IPS-20b (cell line): ENCODE data around the gene TMEM248.

Experiments
- H3K27ac ChIP-seq: one replicate; pipeline ENCODE4 v1.5.1; 2013; ENCODE audit warnings: low read length
- H3K27me3 ChIP-seq: 2 replicates; pipeline ENCODE4 v1.6.1; 2013; ENCODE audit warnings: mild to moderate bottlenecking, low read length, inconsistent platforms; ENCODE audit not compliant: insufficient read depth
- H3K36me3 ChIP-seq: 2 replicates; pipeline ENCODE4 v1.6.1; 2013; ENCODE audit warnings: low read depth, mild to moderate bottlenecking, inconsistent platforms, low read length, moderate library complexity; ENCODE audit not compliant: insufficient read depth
- H3K4me1 ChIP-seq: 2 replicates; pipeline ENCODE4 v1.6.1; 2013; ENCODE audit warnings: mild to moderate bottlenecking, control low read depth, inconsistent platforms, low read length, moderate library complexity; ENCODE audit not compliant: insufficient read depth
- H3K4me3 ChIP-seq: 2 replicates; pipeline ENCODE4 v1.5.1; 2013; ENCODE audit warnings: mild to moderate bottlenecking, low read length, inconsistent platforms
- H3K9ac ChIP-seq: 2 replicates; pipeline ENCODE4 v1.6.1; 2013; ENCODE audit warnings: low read depth, mild to moderate bottlenecking, inconsistent platforms, low read length, moderate library complexity
- H3K9me3 ChIP-seq: 2 replicates; pipeline ENCODE4 v1.6.1; 2013; ENCODE audit warnings: mild to moderate bottlenecking, low read depth, low read length, inconsistent platforms; ENCODE audit not compliant: insufficient read depth

TMEM248 gene

GRCh38 chr7:66929165-66929564 lies 8.1 kb downstream of the TMEM248 start:
- H3K9ac ChIP-seq = no peak overlapping the region
- H3K27me3 ChIP-seq = no peaks in the 10 kb centered on the region
- H3K4me1 ChIP-seq = no peaks in the 10 kb centered on the region
- no peak overlapping the region for H3K27ac ChIP-seq
- no peaks in the 10 kb centered on the region; the same call in 1 of the 2 replicates for H3K36me3 ChIP-seq
- no peaks in the 10 kb centered on the region for H3K9me3 ChIP-seq
- no peak overlapping the region for H3K4me3 ChIP-seq

- no peaks in the 10 kb centered on the region for H3K9me3 ChIP-seq
- no peak overlapping the region for H3K9ac ChIP-seq
- H3K4me3 ChIP-seq = peak overlapping the region; percentile 5; the same call in 1 of the 2 replicates
- no peak overlapping the region for H3K27ac ChIP-seq
- H3K4me1 ChIP-seq = no peaks in the 10 kb centered on the region
- H3K27me3 ChIP-seq = no peaks in the 10 kb centered on the region
- H3K36me3 ChIP-seq = no peaks in the 10 kb centered on the region; the same call in 1 of the 2 replicates
These were observed 8.9 kb downstream of the TMEM248 start for GRCh38 chr7:66929935-66930334.

GRCh38 chr7:66930341-66930740 lies 9.3 kb downstream of the TMEM248 start:
- no peaks in the 10 kb centered on the region; the same call in 1 of the 2 replicates for H3K36me3 ChIP-seq
- no peaks in the 10 kb centered on the region for H3K4me1 ChIP-seq
- no peaks in the 10 kb centered on the region for H3K27me3 ChIP-seq
- no peak overlapping the region for H3K27ac ChIP-seq
- H3K4me3 ChIP-seq = peak overlapping the region; percentile 42; the same call in 1 of the 2 replicates
- H3K9me3 ChIP-seq = no peaks in the 10 kb centered on the region
- no peak overlapping the region for H3K9ac ChIP-seq

GRCh38 chr7:66933469-66933868 lies 12.4 kb downstream of the TMEM248 start:
- no peak overlapping the region for H3K9ac ChIP-seq
- H3K9me3 ChIP-seq = no peaks in the 10 kb centered on the region
- no peak overlapping the region for H3K4me3 ChIP-seq
- H3K4me1 ChIP-seq = no peaks in the 10 kb centered on the region
- no peak overlapping the region for H3K27ac ChIP-seq
- H3K27me3 ChIP-seq = no peaks in the 10 kb centered on the region
- no peaks in the 10 kb centered on the region for H3K36me3 ChIP-seq

DNA sequence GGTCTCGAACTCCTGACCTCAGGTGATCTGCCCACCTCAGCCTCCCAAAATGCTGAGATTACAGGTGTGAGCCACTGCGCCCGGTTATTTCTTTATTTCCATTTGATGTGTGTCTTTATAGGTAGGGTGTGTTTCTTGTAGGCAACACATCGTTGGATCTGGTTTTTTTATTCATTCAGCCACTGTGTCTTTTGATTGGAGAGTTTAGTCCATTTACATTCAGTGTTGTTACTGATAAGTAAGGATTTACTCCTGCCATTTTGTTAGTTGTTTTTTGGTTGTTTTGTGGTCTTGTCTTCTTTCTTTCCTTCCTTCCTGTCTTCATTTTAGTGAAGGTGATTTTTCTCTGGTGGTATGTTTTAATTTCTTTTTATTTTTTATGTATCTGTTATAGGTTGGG lies 16.9 kb downstream of the TMEM248 start:
- Histone ChIP-seq H3K9me3 (no peaks in the 10 kb centered on the region), H3K9ac (no peak overlapping the region), H3K27ac (no peak overlapping the region), H3K4me1 (no peaks in the 10 kb centered on the region), H3K4me3 (no peak overlapping the region), H3K27me3 (no peaks in the 10 kb centered on the region), H3K36me3 (peaks cover 13% of the 10 kb centered on the region)

- Histone ChIP-seq H3K4me1 (no peaks in the 10 kb centered on the region), H3K27ac (no peak overlapping the region), H3K4me3 (no peak overlapping the region), H3K9ac (no peak overlapping the region), H3K36me3 (peaks cover 23% of the 10 kb centered on the region), H3K9me3 (no peaks in the 10 kb centered on the region), H3K27me3 (no peaks in the 10 kb centered on the region)
These were observed 18.3 kb downstream of the TMEM248 start for GRCh38 chr7:66939325-66939724.

GRCh38 chr7:66946545-66946944 lies 25.5 kb downstream of the TMEM248 start:
- Histone ChIP-seq H3K4me3 (no peak overlapping the region), H3K36me3 (peaks cover 73% of the 10 kb centered on the region), H3K4me1 (no peaks in the 10 kb centered on the region), H3K9ac (no peak overlapping the region), H3K27ac (no peak overlapping the region), H3K27me3 (no peaks in the 10 kb centered on the region), H3K9me3 (no peaks in the 10 kb centered on the region)

GRCh38 chr7:66948480-66949109 lies 27.6 kb downstream of the TMEM248 start:
- H3K4me3 ChIP-seq = no peak overlapping the region
- no peak overlapping the region for H3K27ac ChIP-seq
- H3K27me3 ChIP-seq = no peaks in the 10 kb centered on the region
- peaks cover 72% of the 10 kb centered on the region for H3K36me3 ChIP-seq
- no peak overlapping the region for H3K9ac ChIP-seq
- no peaks in the 10 kb centered on the region for H3K9me3 ChIP-seq
- no peaks in the 10 kb centered on the region; the same call in 1 of the 2 replicates for H3K4me1 ChIP-seq

- Histone ChIP-seq H3K4me3 (no peak overlapping the region), H3K9me3 (no peaks in the 10 kb centered on the region), H3K36me3 (peaks cover 70% of the 10 kb centered on the region), H3K9ac (no peak overlapping the region), H3K27me3 (no peaks in the 10 kb centered on the region), H3K27ac (no peak overlapping the region), H3K4me1 (no peaks in the 10 kb centered on the region; the same call in 1 of the 2 replicates)
These were observed 29.3 kb downstream of the TMEM248 start for GRCh38 chr7:66950311-66950710.

GRCh38 chr7:66950763-66951162 lies 29.7 kb downstream of the TMEM248 start:
- Histone ChIP-seq H3K27ac (no peak overlapping the region), H3K9me3 (no peaks in the 10 kb centered on the region), H3K27me3 (no peaks in the 10 kb centered on the region), H3K9ac (no peak overlapping the region), H3K4me3 (no peak overlapping the region), H3K36me3 (peaks cover 71% of the 10 kb centered on the region), H3K4me1 (no peaks in the 10 kb centered on the region; the same call in 1 of the 2 replicates)

- no peak overlapping the region for H3K4me3 ChIP-seq
- no peak overlapping the region for H3K9ac ChIP-seq
- H3K27me3 ChIP-seq = no peaks in the 10 kb centered on the region
- H3K36me3 ChIP-seq = peaks cover 83% of the 10 kb centered on the region
- no peaks in the 10 kb centered on the region; the same call in 1 of the 2 replicates for H3K4me1 ChIP-seq
- H3K9me3 ChIP-seq = no peaks in the 10 kb centered on the region
- H3K27ac ChIP-seq = no peak overlapping the region
These were observed 31.5 kb downstream of the TMEM248 start for GRCh38 chr7:66952343-66953043.

DNA sequence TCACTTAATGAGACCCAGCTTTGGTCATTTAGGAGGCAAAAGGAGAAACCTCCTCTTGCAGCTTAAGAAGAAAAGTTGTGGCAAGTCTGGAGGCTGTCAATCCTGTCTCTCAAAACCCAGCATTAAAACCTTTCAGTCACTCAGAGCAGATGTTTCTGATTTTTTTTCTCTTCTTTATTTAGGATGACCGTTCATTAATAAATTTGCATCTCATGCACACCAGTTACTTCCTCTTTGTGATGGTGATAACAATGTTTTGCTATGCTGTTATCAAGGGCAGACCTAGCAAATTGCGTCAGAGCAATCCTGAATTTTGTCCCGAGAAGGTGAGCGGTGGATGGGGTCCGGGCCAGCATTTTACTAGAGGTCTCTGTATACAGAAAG lies 32.0 kb downstream of the TMEM248 start:
- H3K27ac ChIP-seq = no peak overlapping the region
- H3K4me1 ChIP-seq = no peaks in the 10 kb centered on the region; the same call in 1 of the 2 replicates
- H3K9ac ChIP-seq = no peak overlapping the region
- H3K4me3 ChIP-seq = no peak overlapping the region
- H3K9me3 ChIP-seq = no peaks in the 10 kb centered on the region
- H3K27me3 ChIP-seq = no peaks in the 10 kb centered on the region
- H3K36me3 ChIP-seq = peaks cover 84% of the 10 kb centered on the region
